Astrocyte of the cerebellum (primary cell): ENCODE results near the gene DPP6.

Source experiments
- DNase-seq: peaks from one replicate; pipeline ENCODE4 v3.0.0-alpha.2; 2011; ENCODE audit warnings: low read depth
- H3K4me3 ChIP-seq: 2 replicates; pipeline ENCODE4 v1.5.1; 2011; ENCODE audit warnings: mild to moderate bottlenecking, low read depth, low read length, moderate library complexity
- CTCF ChIP-seq: IDR thresholded peaks from 2 replicates; pipeline ENCODE4 v1.5.1; 2012; ENCODE audit warnings: low read length, low read depth, moderate library complexity, mild to moderate bottlenecking; ENCODE audit errors: missing control alignments
- in situ Hi-C: cut with HindIII; loops from 2 replicates; pipeline ENCODE4 v1.10.0; 2017; ENCODE audit warnings: low sequenced_read_pairs

DPP6 gene

GRCh38 chr7:154861589-154861988 lies 809.4 kb downstream of the DPP6 start:
- TF ChIP-seq CTCF: no peak
- no peak overlapping the region for H3K4me3 ChIP-seq
- no peak for DNase-seq
- in situ Hi-C loops: no loop called here

GRCh38 chr7:154862153-154862791 lies 810.1 kb downstream of the DPP6 start:
- no peak for TF ChIP-seq CTCF
- no peak overlapping the region for H3K4me3 ChIP-seq
- DNase-seq: no peak
- in situ Hi-C loops: no loop called here

GRCh38 chr7:154863766-154864522 lies 811.7 kb downstream of the DPP6 start:
- no peak for TF ChIP-seq CTCF
- no peak for DNase-seq
- H3K4me3 ChIP-seq: no peak overlapping the region
- in situ Hi-C loops: no loop called here

GRCh38 chr7:154864523-154864891 lies 812.3 kb downstream of the DPP6 start:
- no peak for DNase-seq
- in situ Hi-C loops: no loop called here
- TF ChIP-seq CTCF: no peak

GRCh38 chr7:154865984-154866685 lies 813.9 kb downstream of the DPP6 start:
- no peak for TF ChIP-seq CTCF
- no peak for DNase-seq
- in situ Hi-C loops: no loop called here
- no peak overlapping the region for H3K4me3 ChIP-seq

More at GRCh38 chr7:154864523-154864891, 812.3 kb downstream of the DPP6 start:
- H3K4me3 ChIP-seq: no peak overlapping the region

- no peak for TF ChIP-seq CTCF
- H3K4me3 ChIP-seq: no peak overlapping the region
- in situ Hi-C loops: no loop called here
- DNase-seq: no peak
Measured at GRCh38 chr7:154867068-154867467, 814.9 kb downstream of the DPP6 start.
